Panc1 (cell line): ENCODE results near the gene SORBS1. TPM values are rescaled to one million over a fixed set of nuclear protein-coding genes. Genes with fewer than 3 reads are reported as not detected.

Experiments used
- ATAC-seq: fragments of 200-7000 bp; cut with Tn5 transposase; 2 replicates; pipeline ENCODE4 v1.9.1; 2020; ENCODE audit warnings: mild to moderate bottlenecking, moderate library complexity
- BruUV-seq: library from RNA; stranded (reverse); fragments of 400-500 nt; replicated peaks from 2 replicates; lab custom pipeline; 2021; lab: Mats Ljungman, UMichigan
- CTCF ChIA-PET: fragments of 300-600 bp; sonication (Branson Sonifier 250); formaldehyde crosslinking; loops from one replicate; lab custom pipeline; 2022; ENCODE audit warnings: antibody characterized with exemption; lab: Charles Lee
- POLR2A ChIA-PET: fragments of 300-600 bp; sonication (Branson Sonifier 250); formaldehyde crosslinking; loops from one replicate; lab custom pipeline; 2022; ENCODE audit warnings: antibody characterized with exemption; lab: Charles Lee
- DNase-seq: peaks from one replicate; pipeline ENCODE4 v3.0.0-alpha.2; 2010; ENCODE audit warnings: low read depth, low spot score
- H3K27ac ChIP-seq: 2 replicates; pipeline ENCODE4 v1.5.1; 2011; ENCODE audit warnings: mild to moderate bottlenecking, low read length, inconsistent platforms
- H3K27me3 ChIP-seq: fragments of 200-500 bp; sonication (Bioruptor generic); 2 replicates; pipeline ENCODE4 v1.6.0; 2014; ENCODE audit warnings: low read length, inconsistent platforms; ENCODE audit not compliant: control insufficient read depth, insufficient read depth
- H3K36me3 ChIP-seq: fragments of 200-500 bp; sonication (Bioruptor generic); 2 replicates; pipeline ENCODE4 v1.5.1; 2014; ENCODE audit warnings: inconsistent platforms, mild to moderate bottlenecking, low read length, moderate library complexity; ENCODE audit not compliant: control insufficient read depth, insufficient read depth
- H3K4me1 ChIP-seq: 2 replicates; pipeline ENCODE4 v1.5.1; 2011; ENCODE audit warnings: inconsistent platforms, mild to moderate bottlenecking, low read length, moderate library complexity; ENCODE audit not compliant: control insufficient read depth, insufficient read depth
- H3K4me3 ChIP-seq, 2 experiments: 2 replicates each; pipeline ENCODE4 v1.5.1; 2011 to 2012; ENCODE audit warnings: low read depth in 2 of 2, low read length in 2 of 2, mild to moderate bottlenecking in 2 of 2, inconsistent platforms in 1 of 2, moderate library complexity in 1 of 2
- H3K9me3 ChIP-seq: fragments of 200-500 bp; sonication (Bioruptor generic); 2 replicates; pipeline ENCODE4 v1.5.1; 2014; ENCODE audit warnings: low read depth, mild to moderate bottlenecking, inconsistent platforms, low read length, moderate library complexity; ENCODE audit not compliant: control insufficient read depth, insufficient read depth
- CTCF ChIP-seq: fragments of 450-650 bp; IDR thresholded peaks from 2 replicates; pipeline ENCODE4 v1.5.1; 2017; ENCODE audit warnings: mild to moderate bottlenecking
- POLR2AphosphoS5 ChIP-seq: IDR thresholded peaks from 2 replicates; pipeline ENCODE4 v1.6.1; 2012; ENCODE audit warnings: mild to moderate bottlenecking, low read depth, low read length, moderate library complexity
- REST ChIP-seq, 2 experiments: IDR thresholded peaks; 2 replicates each; pipeline ENCODE4 v1.6.1; 2011 to 2012; ENCODE audit warnings: low read depth in 2 of 2, control low read depth in 1 of 2, low read length in 1 of 2, mild to moderate bottlenecking in 1 of 2, moderate library complexity in 1 of 2; ENCODE audit not compliant: insufficient read depth in 1 of 2
- SIN3A ChIP-seq: IDR thresholded peaks from 2 replicates; pipeline ENCODE4 v1.6.1; 2012; ENCODE audit warnings: low read depth, mild to moderate bottlenecking, low read length, moderate library complexity, borderline replicate concordance; ENCODE audit not compliant: insufficient read depth
- TCF7L2 ChIP-seq: IDR thresholded peaks from 2 replicates; pipeline ENCODE4 v1.6.1; 2011; ENCODE audit warnings: mild to moderate bottlenecking, low read depth, low read length, inconsistent platforms
- in situ Hi-C: cut with HindIII; loops from 2 replicates; pipeline ENCODE4 v1.10.0; 2016; ENCODE audit warnings: low sequenced_read_pairs, low pct_unique_long_range_greater_than_20kb
- intact Hi-C: fragments of 100-400 bp; cut with micrococcal nuclease; formaldehyde crosslinking; loops from one replicate; pipeline ENCODE4 v1.10.0; 2022; ENCODE audit not compliant: unreplicated experiment
- total RNA-seq: library from RNA; stranded (reverse); gene quantifications from one replicate; pipeline ENCODE4 v1.2.1, GENCODE V29; 2021; ENCODE audit not compliant: unreplicated experiment

Gene SORBS1
- total RNA-seq, 1 experiment from 2014 or later = 29.4 TPM

- Histone ChIP-seq H3K27me3 (no peaks in the 10 kb centered on the region; the same call in none of the 2 replicates), H3K4me3 (no peak overlapping the region), H3K27ac (no peak overlapping the region), H3K9me3 (no peaks in the 10 kb centered on the region), H3K36me3 (no peaks in the 10 kb centered on the region), H3K4me1 (no peaks in the 10 kb centered on the region)
- intact Hi-C loops = no loop called here
- no peak for TF ChIP-seq REST (IDR thresholded peaks at IDR 0.05; ENCODE audit: insufficient read depth in 1 of 2, low read depth in 2 of 2, low read length in 1 of 2)
- TF ChIP-seq SIN3A = no peak
- TF ChIP-seq POLR2AphosphoS5 = no peak
- ATAC-seq (no peak), DNase-seq (no peak)
- CTCF ChIA-PET = no interaction called here
- in situ Hi-C loops = no loop called here
- BruUV-seq = no TSS peak
- POLR2A ChIA-PET = no interaction called here
Observed at GRCh38 chr10:95578619-95579018, 17.4 kb upstream of the SORBS1 start.

- ChIA-PET CTCF (no interaction called here), POLR2A (no interaction called here)
- ATAC-seq (peak; percentile 55; the same call in 1 of the 2 replicates), DNase-seq (no peak)
- BruUV-seq = no TSS peak
- Histone ChIP-seq H3K9me3 (no peaks in the 10 kb centered on the region), H3K27me3 (no peaks in the 10 kb centered on the region; the same call in 1 of the 2 replicates), H3K36me3 (no peaks in the 10 kb centered on the region), H3K4me3 (no peak overlapping the region), H3K27ac (no peak overlapping the region), H3K4me1 (no peaks in the 10 kb centered on the region)
- intact Hi-C loops = no loop called here
- in situ Hi-C loops = no loop called here
- TF ChIP-seq CTCF = no peak
- no peak for TF ChIP-seq POLR2AphosphoS5
- TF ChIP-seq REST (IDR thresholded peaks at IDR 0.05; ENCODE audit: insufficient read depth in 1 of 2, low read depth in 2 of 2, low read length in 1 of 2) = no peak
- no peak for TF ChIP-seq TCF7L2
- no peak for TF ChIP-seq SIN3A
Observed at GRCh38 chr10:95574649-95575365, 13.6 kb upstream of the SORBS1 start.
